ENCODE results near the gene TEX44. TPM values are rescaled to one million over a fixed set of nuclear protein-coding genes. Genes with fewer than 3 reads are reported as not detected.

Gene TEX44
- total RNA-seq, 2 experiments from 2014 or later: not detected

DNA sequence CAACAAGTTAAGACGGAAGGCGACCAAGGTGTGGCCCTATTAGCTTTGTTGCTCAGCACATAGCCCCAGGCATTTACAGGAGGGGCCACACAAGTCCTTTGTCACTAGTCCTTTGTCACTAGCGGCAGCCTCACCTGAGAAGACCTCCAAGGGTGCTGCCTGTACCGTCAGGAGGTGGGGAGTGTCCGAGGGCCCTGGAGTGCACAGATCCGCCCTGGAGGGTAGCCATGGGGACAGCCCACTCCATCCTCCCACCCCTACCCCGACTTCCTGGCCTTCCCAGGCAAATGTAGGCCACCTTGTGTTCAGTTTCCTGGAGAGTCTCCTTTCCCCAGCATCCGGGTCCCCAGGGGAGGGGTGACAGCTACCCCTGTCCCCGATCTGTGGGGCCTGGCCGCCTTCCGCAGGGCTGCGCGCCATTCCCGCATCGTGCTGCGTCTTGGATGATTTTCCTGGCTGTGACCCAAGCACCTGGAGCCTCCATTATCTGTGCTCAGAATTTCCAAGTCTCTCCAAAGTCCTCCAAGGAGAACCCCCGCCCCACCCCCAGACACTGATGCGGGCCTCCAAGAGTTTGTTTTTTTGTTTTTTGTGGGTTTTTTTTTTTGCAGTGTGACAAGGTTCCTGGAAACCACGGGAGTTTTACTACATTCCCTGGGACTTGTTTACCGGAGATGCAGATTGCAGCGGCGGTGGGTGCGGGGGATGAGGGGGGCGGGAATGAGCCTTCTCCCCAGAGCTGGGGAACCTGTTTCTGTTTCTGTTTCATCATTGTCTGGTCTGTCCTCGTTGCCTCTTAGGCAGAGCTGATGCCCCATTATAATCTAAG, 28.6 kb downstream of the TEX44 start:
- ChIA-PET POLR2A (no interaction called here), CTCF (interaction anchor here (1.0 to 2.3 kb wide), 6 partner anchors 12 to 93 kb away, joined by 3 to 8 read pairs (median 6); no protein-coding TSS in a partner anchor)
- ATAC-seq (no peak), DNase-seq (no peak)
- no peak overlapping the region for H3K27ac Mint-ChIP-seq
- H3K4me3 Mint-ChIP-seq: no peak overlapping the region
- H3K4me1 Mint-ChIP-seq (ENCODE audit: low read depth): peaks cover 37% of the 10 kb centered on the region
- no peaks in the 10 kb centered on the region for H3K27me3 Mint-ChIP-seq (ENCODE audit: low read depth)
- H3K36me3 Mint-ChIP-seq (ENCODE audit: low read depth): no peaks in the 10 kb centered on the region
- no peaks in the 10 kb centered on the region for H3K9me3 Mint-ChIP-seq (ENCODE audit: insufficient read depth)

DNA sequence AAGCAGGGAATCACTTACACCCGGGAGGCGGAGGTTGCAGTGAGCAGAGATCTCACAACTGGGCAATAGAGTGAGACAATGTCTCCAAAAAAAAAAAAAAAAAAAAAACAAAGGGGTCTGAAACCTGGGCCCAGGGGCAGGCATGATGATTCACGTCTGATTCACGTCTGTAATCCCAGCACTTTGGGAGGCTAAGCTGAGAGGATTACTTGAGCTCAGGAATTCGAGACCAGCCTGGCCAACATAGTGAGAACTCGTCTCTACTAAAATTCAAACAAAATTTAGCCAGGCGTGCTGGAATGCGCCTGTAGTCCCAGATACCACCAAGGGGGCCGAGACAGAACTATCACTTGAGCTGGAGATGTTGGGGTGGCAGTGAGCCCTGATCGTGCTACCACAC, 30.3 kb downstream of the TEX44 start:
- DNase-seq (no peak), ATAC-seq (no peak)
- no peaks in the 10 kb centered on the region for H3K27me3 Mint-ChIP-seq (ENCODE audit: low read depth)
- H3K9me3 Mint-ChIP-seq (ENCODE audit: insufficient read depth): no peaks in the 10 kb centered on the region
- H3K36me3 Mint-ChIP-seq (ENCODE audit: low read depth): no peaks in the 10 kb centered on the region
- peaks cover 32% of the 10 kb centered on the region for H3K4me1 Mint-ChIP-seq (ENCODE audit: low read depth)
- H3K4me3 Mint-ChIP-seq: no peak overlapping the region
- ChIA-PET CTCF (interaction anchor here (0.8 to 3.5 kb wide), 4 partner anchors 10 to 54 kb away, joined by 3 to 11 read pairs (median 6); no protein-coding TSS in a partner anchor), POLR2A (interaction anchor here (0.8 to 2.2 kb wide), 3 partner anchors 9 to 11 kb away, joined by 3 to 7 read pairs (median 4); no protein-coding TSS in a partner anchor)
- H3K27ac Mint-ChIP-seq: no peak overlapping the region

DNA sequence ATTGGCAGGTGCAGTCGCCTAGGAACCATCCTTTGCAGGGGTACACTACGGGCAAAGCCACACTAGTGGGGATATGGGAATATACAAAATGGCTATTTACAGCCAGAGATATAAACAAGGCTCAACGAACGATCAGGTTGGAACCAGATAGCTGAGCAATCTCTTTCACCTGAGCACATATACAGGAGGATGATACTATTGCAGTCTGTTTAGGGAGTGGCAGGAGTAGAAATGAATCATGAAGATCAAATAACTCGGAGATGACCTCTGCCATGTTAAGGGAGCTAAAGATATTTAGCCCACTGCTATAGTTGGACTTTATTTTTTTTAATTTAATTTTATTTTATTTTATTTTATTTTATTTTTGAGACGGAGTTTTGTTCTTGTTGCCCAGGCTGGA, 33.8 kb downstream of the TEX44 start:
- no peak overlapping the region for H3K4me3 Mint-ChIP-seq

DNA sequence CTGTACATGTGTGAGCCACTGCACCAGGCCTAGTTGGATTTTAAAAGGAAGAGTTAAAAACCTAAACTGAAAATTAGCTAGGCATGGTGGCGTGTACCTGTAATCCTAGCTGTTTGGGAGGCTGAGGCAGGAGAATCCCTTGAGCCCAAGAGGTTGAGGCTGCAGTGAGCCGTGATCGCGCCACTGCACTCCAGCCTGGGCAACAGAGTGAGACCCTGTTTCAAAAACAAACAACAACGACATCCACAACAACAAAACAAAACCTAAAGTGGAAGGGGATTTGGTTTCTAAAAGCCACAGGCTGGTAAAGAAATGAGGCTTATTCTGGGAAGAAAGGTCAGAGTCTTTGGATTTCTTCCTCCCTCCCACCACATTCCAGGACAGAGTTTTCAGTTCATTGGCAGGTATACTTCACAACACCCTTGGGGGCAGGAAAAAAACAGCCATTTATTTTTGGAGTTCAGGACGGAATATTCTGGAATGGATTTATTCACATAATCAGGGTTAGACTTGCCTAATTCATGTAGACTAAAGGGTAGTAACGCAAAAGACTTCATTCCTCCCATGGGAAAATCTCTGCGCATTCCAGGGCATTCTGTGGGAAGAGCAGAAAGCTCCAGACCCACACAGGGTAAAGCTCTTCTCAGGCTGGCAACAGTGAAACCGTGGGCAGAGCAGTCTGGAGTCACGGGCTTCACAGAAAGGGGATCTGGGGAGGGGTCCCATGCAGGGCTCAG, 34.9 kb downstream of the TEX44 start:
- H3K9me3 Mint-ChIP-seq (ENCODE audit: insufficient read depth): no peaks in the 10 kb centered on the region
- peak overlapping the region; percentile 91 for H3K27ac Mint-ChIP-seq
- DNase-seq: no peak
- CTCF ChIA-PET: interaction anchor here (1.0 to 2.8 kb wide), 10 partner anchors 9 to 86 kb away, joined by 3 to 31 read pairs (median 4); no protein-coding TSS in a partner anchor
- no peaks in the 10 kb centered on the region for H3K27me3 Mint-ChIP-seq (ENCODE audit: low read depth)
- ATAC-seq: peak; percentile 62
- no peaks in the 10 kb centered on the region for H3K36me3 Mint-ChIP-seq (ENCODE audit: low read depth)
- POLR2A ChIA-PET: interaction anchor here (0.5 to 2.3 kb wide), 3 partner anchors 10 to 22 kb away, joined by 4 to 21 read pairs (median 4); no protein-coding TSS in a partner anchor
- peak overlapping the region; percentile 59 for H3K4me3 Mint-ChIP-seq
- H3K4me1 Mint-ChIP-seq (ENCODE audit: low read depth): peaks cover 20% of the 10 kb centered on the region

More for the DNA sequence above, 33.8 kb downstream of the TEX44 start:
- CTCF ChIA-PET: interaction anchor here (1.3 to 2.8 kb wide), 4 partner anchors 13 to 48 kb away, joined by 4 to 31 read pairs (median 8); no protein-coding TSS in a partner anchor
- POLR2A ChIA-PET: interaction anchor here (2.3 kb wide), 1 partner anchor 13 kb away, joined by 21 read pairs; no protein-coding TSS in a partner anchor
- H3K27ac Mint-ChIP-seq: no peak overlapping the region
- ATAC-seq: no peak
- H3K36me3 Mint-ChIP-seq (ENCODE audit: low read depth): no peaks in the 10 kb centered on the region
- no peak for DNase-seq
- no peaks in the 10 kb centered on the region for H3K27me3 Mint-ChIP-seq (ENCODE audit: low read depth)
- H3K9me3 Mint-ChIP-seq (ENCODE audit: insufficient read depth): no peaks in the 10 kb centered on the region
- H3K4me1 Mint-ChIP-seq (ENCODE audit: low read depth): peaks cover 29% of the 10 kb centered on the region

DNA sequence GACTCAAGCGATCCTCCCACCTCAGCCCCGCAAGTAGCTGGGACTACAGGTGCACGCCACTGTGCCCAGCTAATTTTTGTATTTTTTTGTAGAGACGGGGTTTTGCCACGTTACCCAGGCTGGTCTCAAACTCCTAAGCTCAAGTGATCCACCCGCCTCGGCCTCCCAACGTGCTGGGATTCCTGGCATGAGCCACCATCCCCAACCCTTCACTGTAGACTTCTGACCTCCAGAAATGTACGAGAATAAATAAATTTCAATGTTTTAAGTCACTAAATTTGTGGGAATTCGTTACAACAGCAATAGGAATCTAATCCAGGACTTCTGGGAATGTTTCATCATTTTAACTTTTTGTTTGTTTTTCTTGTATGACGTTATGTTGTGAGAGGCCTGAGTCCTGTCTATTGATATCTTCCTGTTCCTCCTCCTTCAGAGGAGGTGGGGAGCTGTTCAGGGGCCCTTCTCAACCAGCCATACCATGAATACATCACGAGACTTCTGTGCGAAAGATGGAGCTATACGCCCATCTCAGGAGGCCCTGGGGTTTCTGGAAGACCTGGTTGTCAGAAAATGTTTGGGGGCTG, 40.0 kb downstream of the TEX44 start:
- DNase-seq (no peak), ATAC-seq (no peak)
- Mint-ChIP-seq H3K4me1 (ENCODE audit: low read depth) (peaks cover 10% of the 10 kb centered on the region), H3K9me3 (ENCODE audit: insufficient read depth) (no peaks in the 10 kb centered on the region), H3K36me3 (ENCODE audit: low read depth) (no peaks in the 10 kb centered on the region), H3K4me3 (no peak overlapping the region), H3K27me3 (ENCODE audit: low read depth) (no peaks in the 10 kb centered on the region), H3K27ac (no peak overlapping the region)
- ChIA-PET POLR2A (interaction anchor here (0.9 to 2.5 kb wide), 4 partner anchors 10 to 44 kb away, joined by 3 to 12 read pairs (median 3); no protein-coding TSS in a partner anchor), CTCF (interaction anchor here (1.0 to 2.4 kb wide), 6 partner anchors 10 to 81 kb away, joined by 3 to 8 read pairs (median 4); no protein-coding TSS in a partner anchor)

DNA sequence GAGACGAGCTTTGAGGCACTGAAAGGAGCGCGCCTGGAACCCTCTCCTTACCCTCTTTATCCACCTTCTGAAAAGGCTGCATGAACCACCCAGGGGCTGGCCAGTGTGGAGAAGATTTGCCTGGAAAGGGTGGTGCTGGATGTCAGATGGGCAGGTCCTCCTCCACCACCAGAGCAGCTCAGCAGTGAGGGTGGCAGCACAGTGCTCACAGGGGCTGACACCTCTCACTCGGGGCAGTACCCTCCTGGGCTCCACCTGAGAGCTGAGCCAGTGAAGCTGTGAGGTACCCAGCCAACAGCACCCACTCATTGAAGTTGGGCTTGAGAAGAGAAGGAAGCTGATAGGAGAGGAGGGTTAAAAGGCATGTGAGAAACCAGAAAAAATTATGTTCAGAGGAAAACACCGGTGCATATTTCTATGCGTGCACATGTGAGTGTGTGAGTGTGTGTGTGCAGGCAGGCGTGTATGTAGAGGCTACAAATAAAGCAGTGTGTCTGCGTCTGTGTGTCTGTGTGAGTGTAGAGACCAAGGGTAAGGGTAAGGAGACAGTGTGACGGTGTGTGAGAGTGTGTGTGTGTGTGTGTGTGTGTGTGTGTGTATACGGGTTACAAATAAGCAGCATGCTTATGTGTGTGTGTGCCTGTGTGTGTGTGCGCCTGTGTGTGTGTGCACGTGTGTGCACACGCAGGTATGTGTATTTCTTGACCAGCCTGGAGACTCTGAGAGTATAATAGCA, 40.7 kb downstream of the TEX44 start:
- DNase-seq (no peak), ATAC-seq (no peak)
- Mint-ChIP-seq H3K27me3 (ENCODE audit: low read depth) (no peaks in the 10 kb centered on the region), H3K4me1 (ENCODE audit: low read depth) (peaks cover 3% of the 10 kb centered on the region), H3K9me3 (ENCODE audit: insufficient read depth) (no peaks in the 10 kb centered on the region), H3K27ac (no peak overlapping the region), H3K4me3 (no peak overlapping the region), H3K36me3 (ENCODE audit: low read depth) (no peaks in the 10 kb centered on the region)
- ChIA-PET POLR2A (interaction anchor here (0.9 to 2.5 kb wide), 3 partner anchors 10 to 20 kb away, joined by 3 to 12 read pairs (median 3); no protein-coding TSS in a partner anchor), CTCF (interaction anchor here (1.0 to 2.4 kb wide), 6 partner anchors 11 to 80 kb away, joined by 3 to 8 read pairs (median 4); no protein-coding TSS in a partner anchor)

DNA sequence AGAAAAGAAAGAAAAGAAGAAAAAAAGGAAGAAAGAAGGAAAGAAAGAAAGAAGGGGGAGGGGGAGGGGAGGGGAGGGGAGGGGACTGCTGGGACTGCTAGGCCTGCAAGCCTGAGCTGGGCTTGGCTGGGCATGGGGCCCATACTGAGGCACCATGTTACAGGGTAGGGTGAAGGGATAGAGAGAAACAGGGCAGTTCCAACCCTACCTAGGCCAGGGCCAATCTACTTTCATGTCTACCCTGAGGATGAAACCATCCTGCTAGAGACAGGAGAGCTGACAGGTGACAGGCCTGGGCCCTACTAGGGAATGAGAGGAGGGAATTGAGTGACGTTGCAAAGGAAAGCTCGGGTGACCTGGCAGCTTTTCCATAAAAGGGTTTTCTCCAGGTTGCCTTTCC, 41.7 kb downstream of the TEX44 start:
- ChIA-PET CTCF (interaction anchor here (2.4 kb wide), 1 partner anchor 12 kb away, joined by 8 read pairs; no protein-coding TSS in a partner anchor), POLR2A (interaction anchor here (0.8 kb wide), 1 partner anchor 20 kb away, joined by 3 read pairs; no protein-coding TSS in a partner anchor)
- ATAC-seq (no peak), DNase-seq (no peak)
- H3K4me1 Mint-ChIP-seq (ENCODE audit: low read depth): peaks cover 1% of the 10 kb centered on the region
- H3K9me3 Mint-ChIP-seq (ENCODE audit: insufficient read depth): no peaks in the 10 kb centered on the region
- no peaks in the 10 kb centered on the region for H3K27me3 Mint-ChIP-seq (ENCODE audit: low read depth)
- H3K4me3 Mint-ChIP-seq: no peak overlapping the region
- no peaks in the 10 kb centered on the region for H3K36me3 Mint-ChIP-seq (ENCODE audit: low read depth)
- no peak overlapping the region for H3K27ac Mint-ChIP-seq

DNA sequence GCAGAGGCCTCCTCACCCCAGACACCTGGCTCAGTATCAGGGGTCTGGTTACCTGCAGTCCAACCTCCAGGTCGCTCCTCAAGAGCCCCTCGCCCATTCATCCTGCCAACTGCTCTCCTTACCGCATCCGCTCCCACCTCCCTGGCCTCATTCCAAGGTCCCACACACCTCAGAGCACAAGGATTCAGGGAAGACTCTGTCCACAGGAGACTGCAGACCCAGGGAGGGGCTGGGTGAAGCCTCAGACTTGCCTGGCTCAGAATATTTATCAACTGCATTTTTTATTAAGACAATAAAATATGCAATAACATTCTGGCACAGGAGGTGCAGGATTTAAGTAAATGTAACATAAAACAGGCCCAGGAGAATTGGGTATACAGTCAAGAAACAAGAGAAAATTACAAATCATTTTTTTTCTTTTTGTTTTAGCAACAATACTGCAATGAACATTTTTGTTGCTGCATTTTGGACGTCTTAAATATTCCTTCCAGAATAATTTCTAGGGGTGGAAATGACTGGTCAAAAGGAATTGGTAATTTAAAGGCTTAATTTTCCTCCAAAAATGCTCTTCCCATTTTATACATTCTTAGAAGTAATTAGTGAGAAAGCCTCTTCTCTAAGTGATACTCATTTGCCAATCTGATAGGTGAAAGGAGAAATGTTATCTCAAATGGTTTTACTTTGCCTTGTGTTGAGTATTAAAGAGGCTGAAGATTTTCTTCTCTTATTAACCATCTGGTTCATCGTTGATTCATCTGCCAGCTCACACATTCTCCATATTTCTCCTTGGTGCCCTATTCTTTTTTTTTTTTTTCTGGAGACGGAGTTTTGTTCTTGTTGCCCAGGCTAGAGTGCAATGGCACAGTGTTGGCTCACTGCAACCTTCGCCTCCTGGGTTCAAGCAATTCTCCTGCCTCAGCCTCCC, 42.5 kb downstream of the TEX44 start:
- H3K27me3 Mint-ChIP-seq (ENCODE audit: low read depth): no peaks in the 10 kb centered on the region
- ATAC-seq (peak; percentile 24), DNase-seq (no peak)
- H3K9me3 Mint-ChIP-seq (ENCODE audit: insufficient read depth): no peaks in the 10 kb centered on the region
- ChIA-PET POLR2A (interaction anchor here (0.8 kb wide), 1 partner anchor 21 kb away, joined by 3 read pairs; no protein-coding TSS in a partner anchor), CTCF (no interaction called here)
- peaks cover 1% of the 10 kb centered on the region for H3K4me1 Mint-ChIP-seq (ENCODE audit: low read depth)
- H3K36me3 Mint-ChIP-seq (ENCODE audit: low read depth): no peaks in the 10 kb centered on the region
- H3K27ac Mint-ChIP-seq: no peak overlapping the region
- no peak overlapping the region for H3K4me3 Mint-ChIP-seq

DNA sequence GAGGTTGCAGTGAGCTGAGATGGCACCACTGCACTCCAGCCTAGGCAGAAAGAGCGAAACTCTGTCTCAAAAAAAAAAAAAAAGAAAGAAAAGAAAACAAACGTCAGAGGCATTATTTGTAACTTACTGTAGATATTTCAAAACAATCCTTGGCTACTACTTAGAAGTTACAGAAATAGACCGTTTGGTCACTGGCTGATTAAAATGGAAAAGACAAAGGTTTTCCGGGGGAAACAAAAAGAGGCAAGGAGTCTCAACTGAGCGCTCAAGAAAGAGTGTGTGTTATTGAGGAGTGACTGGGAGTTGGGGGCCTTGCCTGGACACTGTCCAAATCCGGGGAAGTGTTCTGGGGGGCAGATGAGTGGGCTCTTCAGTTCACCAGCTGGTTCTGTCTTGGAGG, 47.6 kb downstream of the TEX44 start:
- H3K9me3 Mint-ChIP-seq (ENCODE audit: insufficient read depth): no peaks in the 10 kb centered on the region
- DNase-seq (no peak), ATAC-seq (no peak)
- peaks cover 2% of the 10 kb centered on the region for H3K27me3 Mint-ChIP-seq (ENCODE audit: low read depth)
- H3K4me1 Mint-ChIP-seq (ENCODE audit: low read depth): peaks cover 17% of the 10 kb centered on the region
- no peaks in the 10 kb centered on the region for H3K36me3 Mint-ChIP-seq (ENCODE audit: low read depth)
- ChIA-PET CTCF (no interaction called here), POLR2A (no interaction called here)
- no peak overlapping the region for H3K27ac Mint-ChIP-seq
- H3K4me3 Mint-ChIP-seq: no peak overlapping the region

DNA sequence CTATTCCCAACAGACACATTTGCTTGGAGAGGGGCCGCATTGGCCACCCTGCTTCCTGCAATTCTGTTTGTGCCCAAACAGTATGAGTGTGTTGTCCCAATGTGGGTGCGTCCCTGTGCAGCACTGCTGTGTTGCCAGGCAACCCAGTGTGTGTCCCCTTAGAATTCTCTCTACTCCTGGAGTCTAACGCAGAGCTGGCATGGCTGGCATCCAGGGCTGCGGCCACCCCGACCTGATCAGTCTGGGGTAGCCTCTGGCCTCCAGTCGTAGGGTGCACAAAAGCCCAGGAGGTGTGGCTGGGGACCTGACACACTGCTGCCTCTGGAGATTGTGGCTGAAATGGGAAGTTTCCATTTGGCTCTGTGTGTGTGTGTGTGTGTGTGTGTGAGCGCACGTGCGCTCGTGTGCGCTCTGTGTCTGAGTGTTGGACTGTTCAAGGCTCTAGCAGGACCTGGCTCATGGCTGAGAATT, 48.0 kb downstream of the TEX44 start:
- ATAC-seq (no peak), DNase-seq (no peak)
- ChIA-PET POLR2A (no interaction called here), CTCF (interaction anchor here (0.6 to 3.6 kb wide), 3 partner anchors 20 to 1434 kb away, joined by 3 to 25 read pairs (median 3); no protein-coding TSS in a partner anchor)
- H3K27me3 Mint-ChIP-seq (ENCODE audit: low read depth): peaks cover 2% of the 10 kb centered on the region
- no peaks in the 10 kb centered on the region for H3K36me3 Mint-ChIP-seq (ENCODE audit: low read depth)
- no peak overlapping the region for H3K4me3 Mint-ChIP-seq
- H3K4me1 Mint-ChIP-seq (ENCODE audit: low read depth): peaks cover 17% of the 10 kb centered on the region
- no peaks in the 10 kb centered on the region for H3K9me3 Mint-ChIP-seq (ENCODE audit: insufficient read depth)
- H3K27ac Mint-ChIP-seq: no peak overlapping the region

Measured in activated CD8-positive, alpha-beta T cell treated with anti-CD3 and anti-CD28 coated beads, Interleukin-2, amount 10 ng/mL, durations not matched to agents 7 days and 5 days (primary cell).